NCI-H2196 (cell line): ENCODE data around the gene HNRNPH2.

Experiments used
- DNase-seq: peaks from one replicate; lab custom pipeline; 2025; ENCODE audit not compliant: unreplicated experiment; lab: John Stamatoyannopoulos, UW

HNRNPH2 gene

DNA sequence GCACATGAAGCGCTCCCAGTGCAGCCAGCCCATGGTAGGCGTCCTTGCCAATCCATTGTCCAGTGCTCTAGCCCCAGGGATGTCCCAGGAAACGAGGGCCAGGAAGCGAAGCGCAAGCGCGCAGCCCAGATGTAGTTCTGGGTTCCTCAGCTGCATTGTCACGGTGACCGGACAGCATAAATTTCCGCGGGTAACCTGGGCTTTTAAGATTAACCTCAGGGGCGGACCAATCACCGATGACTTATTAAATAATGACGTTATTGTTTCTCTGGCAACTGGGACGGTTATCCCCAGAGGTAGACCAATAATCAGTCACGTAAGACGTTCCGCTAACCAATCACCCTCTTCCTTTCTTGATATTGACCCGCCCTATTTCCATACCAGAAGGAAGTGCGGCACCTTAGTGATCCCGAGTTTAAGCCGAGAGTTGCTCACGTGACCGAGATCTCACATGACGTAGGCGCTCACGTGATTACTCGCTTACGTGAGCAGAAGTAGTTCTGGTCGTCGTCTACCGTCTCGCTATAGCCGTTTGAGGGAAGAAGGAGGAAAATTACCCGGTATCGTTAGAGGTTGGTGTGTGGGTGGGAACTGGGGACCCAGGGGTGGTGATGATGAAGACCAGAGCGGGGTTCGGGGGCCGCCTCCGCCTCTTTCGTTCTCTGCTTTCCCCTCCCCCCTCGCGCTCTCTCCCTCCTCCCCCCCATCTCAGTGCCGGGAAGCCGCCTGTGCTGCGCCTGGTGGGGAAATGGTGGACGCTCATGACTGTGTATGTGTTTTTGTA, at the start of gene HNRNPH2, which contains the start of gene GLA:
Gene HNRNPH2 (plus strand): TSS at position 475 of the 784 bp plus-strand sequence. CDS start 3,767 bp downstream, outside the sequence.
Gene GLA (minus strand): TSS at position 178 of the 784 bp plus-strand sequence. CDS start 22 bp downstream, at position 156.
- peak; percentile 89 for DNase-seq

DNA sequence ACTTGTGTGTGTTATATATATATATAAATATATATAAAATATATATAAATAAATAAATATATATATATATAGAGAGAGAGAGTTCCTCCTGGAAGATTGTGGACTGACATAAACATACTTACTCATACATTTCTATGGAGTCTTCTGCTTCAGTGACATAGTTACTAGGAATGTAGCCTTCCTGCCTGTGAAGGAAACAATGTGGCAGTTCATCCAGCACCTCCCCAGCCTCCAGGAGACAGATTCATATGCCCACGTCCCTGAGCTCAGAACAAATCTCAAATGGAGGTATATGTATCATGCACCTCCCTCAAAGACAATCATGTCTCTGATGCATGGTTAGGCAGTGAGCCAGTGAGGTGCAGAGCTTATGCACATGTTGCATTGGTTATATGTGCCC, 48.1 kb upstream of the HNRNPH2 start:
- no peak for DNase-seq

DNA sequence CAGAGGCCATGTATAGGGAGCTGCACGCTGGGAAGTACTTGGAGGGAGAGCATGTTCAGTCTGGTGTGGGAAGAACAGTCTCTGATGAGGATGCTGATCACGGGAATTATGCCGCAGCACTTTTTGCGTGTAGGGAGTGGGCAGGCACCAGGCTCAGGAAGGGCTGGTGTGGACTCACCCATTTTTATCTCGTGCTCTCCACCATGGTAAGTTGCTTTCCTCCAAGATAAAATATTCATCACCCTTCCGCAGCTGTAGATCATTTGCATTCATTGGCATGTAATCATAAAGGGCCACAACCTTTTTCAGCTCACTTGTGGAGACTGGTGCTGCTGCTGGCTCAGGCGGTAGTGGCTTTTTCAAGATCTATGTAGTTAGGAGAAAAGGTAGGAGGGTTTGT, 47.6 kb upstream of the HNRNPH2 start:
- DNase-seq, result no peak

- DNase-seq, result no peak
These were observed 45.9 kb upstream of the HNRNPH2 start for GRCh38 chrX:101362116-101362515.

DNA sequence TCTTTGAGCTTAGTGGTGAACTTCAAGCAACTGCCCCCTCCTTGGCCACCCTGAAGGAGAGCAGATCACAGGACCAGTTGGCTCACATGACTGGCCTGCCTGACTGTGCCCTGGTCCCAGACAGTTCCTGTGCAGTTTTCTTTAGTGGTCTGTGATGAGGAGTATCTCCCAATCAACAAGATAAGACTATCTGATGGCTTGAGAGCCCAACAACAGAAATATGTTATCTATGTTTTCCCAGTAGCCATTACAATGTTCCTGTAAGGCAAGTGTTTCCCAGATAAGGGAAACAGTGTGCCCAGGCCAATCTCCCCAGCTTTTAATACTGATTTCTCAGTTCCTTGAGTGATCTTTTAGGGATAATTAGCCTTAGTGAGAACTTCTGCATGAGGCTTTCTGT, 45.3 kb upstream of the HNRNPH2 start:
- DNase-seq, result no peak

GRCh38 chrX:101365301-101365795, 42.7 kb upstream of the HNRNPH2 start:
- DNase-seq, result no peak

- DNase-seq, result no peak
These were observed 39.2 kb upstream of the HNRNPH2 start for GRCh38 chrX:101368800-101369199.

GRCh38 chrX:101369687-101370086, 38.3 kb upstream of the HNRNPH2 start:
- no peak for DNase-seq

- no peak for DNase-seq
These were observed 37.0 kb upstream of the HNRNPH2 start for GRCh38 chrX:101370888-101371504.

DNA sequence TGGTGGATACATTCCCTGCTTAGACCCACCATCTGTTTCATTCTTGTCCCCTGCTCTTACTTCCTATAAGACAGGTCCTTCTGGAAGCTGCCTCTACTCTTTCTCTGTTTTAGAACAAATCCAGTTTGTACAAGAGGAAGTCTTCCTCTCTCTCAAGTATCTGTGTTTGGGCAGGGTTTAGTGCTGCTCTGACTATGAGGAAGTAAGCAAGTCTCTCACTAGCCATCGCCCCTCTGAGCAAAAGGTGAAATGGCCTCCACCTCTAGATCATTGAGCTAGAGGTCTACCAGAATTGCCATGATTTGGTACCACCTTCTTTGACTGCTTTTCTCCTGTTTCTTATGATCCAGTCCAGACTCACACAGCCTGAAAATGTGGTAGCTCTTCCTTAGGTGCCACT, 30.5 kb upstream of the HNRNPH2 start:
- no peak for DNase-seq

GRCh38 chrX:101383679-101384205, 24.3 kb upstream of the HNRNPH2 start:
- no peak for DNase-seq

GRCh38 chrX:101385026-101385684, 22.9 kb upstream of the HNRNPH2 start:
- no peak for DNase-seq

DNA sequence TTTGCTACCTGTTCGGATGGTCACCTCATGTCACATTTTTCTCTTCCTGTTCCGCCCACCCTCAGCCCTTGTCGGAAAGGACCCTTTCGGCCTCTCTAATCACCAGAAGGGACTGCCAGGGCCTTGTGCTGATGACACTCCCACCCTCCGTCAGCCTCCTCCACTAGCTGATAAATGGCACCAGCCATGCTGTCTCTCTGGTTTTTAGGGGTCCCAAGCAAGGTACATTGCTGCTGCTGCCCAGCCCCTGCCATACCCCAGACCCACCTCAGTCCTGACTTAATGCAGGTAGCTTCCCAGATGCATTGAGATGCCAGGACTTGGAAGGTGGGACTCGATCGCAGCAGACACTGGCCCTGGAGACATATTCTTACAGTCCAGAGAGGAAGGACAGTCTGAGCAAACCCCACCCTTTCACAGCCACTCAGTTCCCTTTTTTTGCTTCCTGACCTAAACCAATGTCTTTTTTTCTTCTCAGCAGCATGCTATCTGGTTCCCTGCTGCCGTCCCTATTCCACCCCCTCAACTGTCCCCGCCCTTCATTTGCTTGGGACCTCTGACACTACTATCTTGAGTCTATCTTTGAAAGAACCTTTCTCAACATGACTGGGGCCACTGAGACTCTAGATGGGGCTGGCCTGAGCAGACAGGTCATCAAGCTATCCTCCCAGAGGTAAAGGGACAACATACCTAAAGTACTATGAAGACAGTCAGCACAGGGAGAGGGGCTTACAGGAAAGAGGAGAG, 22.1 kb upstream of the HNRNPH2 start, which contains the start of gene BTK:
Gene BTK (minus strand): TSS at position 397 of the 747 bp plus-strand sequence. CDS start 10,907 bp downstream, outside the sequence.
- no peak for DNase-seq

DNA sequence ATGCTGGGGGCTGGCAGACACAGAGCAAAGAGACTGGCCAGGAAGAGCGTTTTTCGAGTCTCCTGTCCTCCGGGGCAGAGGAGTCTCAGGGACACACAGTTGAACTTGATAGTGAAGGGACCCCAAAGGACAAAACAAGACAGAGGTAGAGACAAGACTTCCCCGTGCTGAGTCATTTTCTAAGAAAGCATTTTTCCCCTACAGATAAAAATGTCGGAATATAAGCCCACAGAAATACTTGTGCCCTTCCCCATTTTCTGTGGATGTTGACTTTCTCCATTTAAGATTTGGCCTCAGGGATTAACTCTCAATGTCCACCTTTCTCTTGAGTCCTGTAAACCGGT, 21.5 kb upstream of the HNRNPH2 start:
- DNase-seq, result no peak

DNA sequence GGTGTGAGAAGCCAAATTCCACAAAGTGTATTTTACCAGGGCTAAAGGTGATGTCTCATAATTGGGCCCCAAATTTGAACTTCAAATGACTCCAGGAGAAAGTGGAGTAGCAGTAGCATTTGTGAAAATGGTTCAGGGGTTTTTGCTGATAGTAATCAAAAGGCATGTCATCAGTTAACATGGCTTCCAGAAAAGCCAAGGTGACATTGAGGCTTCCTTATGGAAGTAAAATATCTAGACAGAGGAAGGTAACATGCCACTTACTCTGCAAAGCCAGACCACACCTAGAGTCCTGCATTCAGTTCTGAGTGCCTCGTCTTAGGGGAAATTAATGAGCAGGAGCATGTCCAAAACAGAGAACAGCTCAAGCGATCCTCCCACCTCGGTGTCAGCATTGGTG, 19.4 kb upstream of the HNRNPH2 start:
- DNase-seq, result no peak

DNA sequence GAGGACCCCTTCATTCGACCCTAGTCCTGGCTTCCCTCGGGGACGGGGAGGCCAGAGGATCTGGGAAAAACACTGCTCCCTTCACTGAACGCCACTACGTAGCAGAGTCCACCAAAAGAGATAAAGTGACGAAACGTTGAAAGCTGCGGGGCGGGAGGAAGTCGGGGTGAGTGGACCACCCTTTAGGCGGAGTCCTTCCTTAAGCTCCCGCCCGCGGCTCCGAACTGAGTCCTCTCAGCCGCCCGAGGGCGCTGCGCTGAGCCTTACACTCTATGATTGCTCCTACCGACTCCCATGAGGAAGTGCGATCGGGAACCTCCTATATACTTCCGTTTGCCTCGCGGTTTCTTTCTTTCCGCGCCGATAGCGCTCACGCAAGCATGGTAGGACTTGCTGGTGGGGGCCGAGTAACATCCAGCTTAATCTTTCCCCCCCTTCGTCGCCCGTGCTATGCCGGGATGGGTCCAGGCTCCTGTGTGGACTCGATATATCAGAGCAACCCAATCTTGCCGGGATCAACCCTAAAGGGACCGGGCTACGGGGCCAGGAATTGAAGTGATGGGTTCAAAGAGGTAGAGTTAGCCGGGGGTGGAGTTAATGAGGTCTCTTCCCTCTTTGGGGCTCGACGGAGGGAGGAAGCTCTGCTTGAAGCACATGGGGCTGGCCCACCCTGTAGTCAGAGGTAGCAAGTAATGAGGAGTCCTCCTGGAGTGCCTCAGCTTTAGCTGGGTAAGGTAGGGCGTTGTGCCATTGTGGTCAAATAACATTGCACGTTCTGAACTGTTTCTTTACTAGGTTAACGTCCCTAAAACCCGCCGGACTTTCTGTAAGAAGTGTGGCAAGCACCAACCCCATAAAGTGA, 17.1 kb upstream of the HNRNPH2 start, which contains the start of gene RPL36A:
Gene RPL36A (plus strand): TSS at position 348 of the 862 bp plus-strand sequence. CDS start 33 bp downstream, at position 381.
- DNase-seq, result peak; percentile 82

GRCh38 chrX:101391831-101392230, 16.2 kb upstream of the HNRNPH2 start:
- DNase-seq, result no peak

DNA sequence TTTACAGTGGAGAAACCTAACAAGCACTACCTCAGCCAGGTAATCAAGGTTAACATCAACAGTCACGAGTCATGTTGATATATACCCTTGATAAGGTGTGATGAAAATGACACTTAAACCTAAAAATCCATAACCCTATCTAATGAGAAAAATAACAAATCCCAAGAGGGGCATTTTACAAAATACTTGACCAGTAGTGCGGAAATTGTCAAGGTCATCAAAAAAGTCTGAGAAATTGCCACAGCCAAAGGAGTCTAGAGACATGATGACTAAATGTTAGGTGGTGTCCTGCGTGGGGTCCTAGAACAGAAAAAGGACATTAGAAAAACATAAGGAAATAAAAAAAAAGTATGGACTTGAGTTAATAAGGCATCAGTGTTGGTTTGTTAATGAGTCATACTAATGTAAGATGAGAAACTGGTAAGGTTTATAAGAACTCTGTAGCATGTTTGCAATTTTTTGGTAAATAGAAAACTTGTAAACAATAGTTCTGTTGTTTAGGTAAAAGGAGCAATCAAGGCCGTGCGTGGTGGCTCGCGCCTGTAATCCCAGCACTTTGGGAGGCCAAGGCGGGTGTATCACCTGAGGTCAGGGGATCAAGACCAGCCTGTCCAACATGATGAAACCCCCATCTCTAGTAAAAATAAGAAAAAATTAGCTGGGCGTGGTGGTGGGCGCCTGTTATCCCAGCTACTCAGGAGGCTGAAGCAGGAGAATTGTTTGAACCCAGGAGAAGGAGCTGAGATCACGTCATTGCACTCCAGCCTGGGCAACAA, 14.3 kb upstream of the HNRNPH2 start:
- no peak for DNase-seq

DNA sequence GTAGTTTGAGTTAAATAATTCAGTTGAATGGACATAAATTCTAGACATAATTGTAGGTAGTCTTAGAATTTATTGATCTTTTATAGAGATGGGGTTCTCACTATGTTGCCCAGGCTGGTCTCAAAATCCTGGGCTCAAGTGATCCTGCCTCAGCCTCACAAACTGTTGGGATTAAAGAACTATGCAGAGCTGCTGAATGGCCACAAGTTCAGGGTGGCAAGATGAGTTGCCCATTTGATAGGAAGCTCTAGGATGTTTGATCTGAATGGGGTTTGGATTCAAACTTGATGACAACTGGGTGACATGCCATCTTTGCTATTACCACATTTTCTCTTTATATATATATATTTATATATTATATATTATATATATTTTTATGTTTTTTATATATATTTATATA, 13.7 kb upstream of the HNRNPH2 start:
- DNase-seq, result no peak
